ENCODE data around the gene HLX.

Gene HLX

GRCh38 chr1:220924331-220924970 lies 45.2 kb downstream of the HLX start:
- DNase-seq (ENCODE audit: low read depth, low spot score): no peak

- DNase-seq (ENCODE audit: low read depth, low spot score): no peak
Observed at GRCh38 chr1:220925707-220926106, 46.5 kb downstream of the HLX start.

GRCh38 chr1:220926146-220926545 lies 46.9 kb downstream of the HLX start:
- DNase-seq (ENCODE audit: low read depth, low spot score): no peak

- no peak for DNase-seq (ENCODE audit: low read depth, low spot score)
Observed at GRCh38 chr1:220927442-220927841, 48.2 kb downstream of the HLX start.

- no peak for DNase-seq (ENCODE audit: low read depth, low spot score)
Observed at GRCh38 chr1:220928320-220928719, 49.1 kb downstream of the HLX start.

- DNase-seq (ENCODE audit: low read depth, low spot score): no peak
Observed at GRCh38 chr1:220928725-220929300, 49.6 kb downstream of the HLX start.

- no peak for DNase-seq (ENCODE audit: low read depth, low spot score)
Observed at GRCh38 chr1:220929304-220929703, 50.1 kb downstream of the HLX start.
